Stimulated activated CD8-positive, alpha-beta memory T cell treated with anti-CD3 and anti-CD28 coated beads, Interleukin-4, amount 100 ng/mL, for 24 hours (primary cell): Measurements from ENCODE around the gene TAOK1.

ENCODE experiments used
- DNase-seq: peaks from one replicate; pipeline ENCODE4 v3.0.0-alpha.2; 2020; ENCODE audit warnings: low read depth

Gene TAOK1

GRCh38 chr17:29379084-29379991 is 10.8 kb upstream of the TAOK1 start:
- DNase-seq, result no peak

GRCh38 chr17:29383686-29384085 is 6.5 kb upstream of the TAOK1 start:
- DNase-seq, result no peak

- no peak for DNase-seq
Measured at GRCh38 chr17:29384901-29385300, 5.3 kb upstream of the TAOK1 start.

- no peak for DNase-seq
Measured at GRCh38 chr17:29386760-29387159, 3.4 kb upstream of the TAOK1 start.

- DNase-seq, result no peak
Measured at GRCh38 chr17:29388937-29389336, 1.2 kb upstream of the TAOK1 start.

GRCh38 chr17:29390851-29391631 is 878 bp downstream of the TAOK1 start:
- DNase-seq, result no peak

GRCh38 chr17:29393436-29393835 is 3.3 kb downstream of the TAOK1 start:
- DNase-seq, result no peak

GRCh38 chr17:29394761-29395160 is 4.6 kb downstream of the TAOK1 start:
- DNase-seq, result no peak

- DNase-seq, result no peak
Measured at GRCh38 chr17:29396066-29396465, 5.9 kb downstream of the TAOK1 start.

GRCh38 chr17:29399634-29400033 is 9.5 kb downstream of the TAOK1 start:
- no peak for DNase-seq

- no peak for DNase-seq
Measured at GRCh38 chr17:29400818-29401217, 10.7 kb downstream of the TAOK1 start.

GRCh38 chr17:29401258-29401657 is 11.1 kb downstream of the TAOK1 start:
- no peak for DNase-seq

- DNase-seq, result no peak
Measured at GRCh38 chr17:29407856-29408255, 17.7 kb downstream of the TAOK1 start.

GRCh38 chr17:29409963-29410362 is 19.8 kb downstream of the TAOK1 start:
- DNase-seq, result no peak

GRCh38 chr17:29412780-29413565 is 22.8 kb downstream of the TAOK1 start:
- DNase-seq, result no peak

GRCh38 chr17:29420128-29420527 is 30.0 kb downstream of the TAOK1 start:
- DNase-seq, result no peak

GRCh38 chr17:29430275-29430674 is 40.1 kb downstream of the TAOK1 start:
- no peak for DNase-seq

- DNase-seq, result no peak
Measured at GRCh38 chr17:29433541-29433940, 43.4 kb downstream of the TAOK1 start.

- no peak for DNase-seq
Measured at GRCh38 chr17:29434550-29434949, 44.4 kb downstream of the TAOK1 start.

- no peak for DNase-seq
Measured at GRCh38 chr17:29442451-29442850, 52.3 kb downstream of the TAOK1 start.

- DNase-seq, result no peak
Measured at GRCh38 chr17:29443041-29443739, 53.0 kb downstream of the TAOK1 start.

GRCh38 chr17:29444589-29444988 is 54.4 kb downstream of the TAOK1 start:
- no peak for DNase-seq
